ENCODE measurements around the gene INO80. TPM values are rescaled to one million over a fixed set of nuclear protein-coding genes. Genes with fewer than 3 reads are reported as not detected.

Gene INO80
- polyA plus RNA-seq, 1 experiment = 5.2 TPM

- DNase-seq (ENCODE audit: low read depth) = no peak
- H3K4me3 ChIP-seq (ENCODE audit: low read depth, low read length) = no peak overlapping the region
- ChIA-PET POLR2A (interaction anchor here (1.5 kb wide), 1 partner anchor 10 kb away, joined by 8 read pairs; the partner anchor contains the start of gene CHAC1), CTCF (interaction anchor here (0.9 to 9.5 kb wide), 22 partner anchors 9 to 133 kb away, joined by 3 to 142 read pairs (median 8); partner anchors contain the start of genes CHAC1, DLL4 and VPS18)
- no peaks in the 10 kb centered on the region for H3K36me3 ChIP-seq (ENCODE audit: control insufficient read depth, insufficient read depth, low read length)
- H3K27me3 ChIP-seq (ENCODE audit: control insufficient read depth, insufficient read depth, low read length) = no peaks in the 10 kb centered on the region
- TF ChIP-seq CTCF (IDR thresholded peaks at IDR 0.05; ENCODE audit: insufficient read depth, low read depth, low read length) = no peak
Measured at GRCh38 chr15:40942878-40943277, 173.2 kb downstream of the INO80 start.

GRCh38 chr15:40942337-40942854 lies 173.7 kb downstream of the INO80 start:
- no peak for TF ChIP-seq CTCF (IDR thresholded peaks at IDR 0.05; ENCODE audit: insufficient read depth, low read depth, low read length)
- POLR2A ChIA-PET = interaction anchor here (0.6 to 1.5 kb wide), 3 partner anchors 11 to 71 kb away, joined by 3 to 8 read pairs (median 4); partner anchors contain the start of gene CHAC1
- CTCF ChIA-PET = interaction anchor here (0.9 to 9.5 kb wide), 27 partner anchors 10 to 246 kb away, joined by 3 to 142 read pairs (median 7); partner anchors contain the start of genes CHAC1, DLL4 and VPS18
- no peaks in the 10 kb centered on the region for H3K27me3 ChIP-seq (ENCODE audit: control insufficient read depth, insufficient read depth, low read length)
- no peaks in the 10 kb centered on the region for H3K36me3 ChIP-seq (ENCODE audit: control insufficient read depth, insufficient read depth, low read length)
- H3K4me3 ChIP-seq (ENCODE audit: low read depth, low read length) = peak overlapping the region; percentile 50
- DNase-seq (ENCODE audit: low read depth) = no peak

- DNase-seq (ENCODE audit: low read depth) = no peak
- TF ChIP-seq CTCF (IDR thresholded peaks at IDR 0.05; ENCODE audit: insufficient read depth, low read depth, low read length) = peak; percentile 27
- POLR2A ChIA-PET = interaction anchor here (0.6 to 1.5 kb wide), 4 partner anchors 11 to 1747 kb away, joined by 3 to 8 read pairs (median 5); partner anchors contain the start of gene CHAC1
Measured at GRCh38 chr15:40941528-40942336, 174.3 kb downstream of the INO80 start.

GRCh38 chr15:40941068-40941527 lies 175.0 kb downstream of the INO80 start:
- ChIA-PET CTCF (interaction anchor here (0.6 to 9.5 kb wide), 33 partner anchors 11 to 248 kb away, joined by 3 to 142 read pairs (median 6); partner anchors contain the start of genes CHAC1 and DLL4), POLR2A (interaction anchor here (0.5 to 1.5 kb wide), 3 partner anchors 12 to 1747 kb away, joined by 3 to 8 read pairs (median 6); partner anchors contain the start of gene CHAC1)
- no peak for TF ChIP-seq CTCF (IDR thresholded peaks at IDR 0.05; ENCODE audit: insufficient read depth, low read depth, low read length)
- Histone ChIP-seq H3K36me3 (ENCODE audit: control insufficient read depth, insufficient read depth, low read length) (no peaks in the 10 kb centered on the region), H3K4me3 (ENCODE audit: low read depth, low read length) (peak overlapping the region; percentile 36), H3K27me3 (ENCODE audit: control insufficient read depth, insufficient read depth, low read length) (no peaks in the 10 kb centered on the region)
- no peak for DNase-seq (ENCODE audit: low read depth)

More at GRCh38 chr15:40941528-40942336, 174.3 kb downstream of the INO80 start:
- H3K4me3 ChIP-seq (ENCODE audit: low read depth, low read length) = peak overlapping the region; percentile 50
- CTCF ChIA-PET = interaction anchor here (0.6 to 9.5 kb wide), 40 partner anchors 10 to 248 kb away, joined by 3 to 142 read pairs (median 5); partner anchors contain the start of genes CHAC1, DLL4 and VPS18
- no peaks in the 10 kb centered on the region for H3K36me3 ChIP-seq (ENCODE audit: control insufficient read depth, insufficient read depth, low read length)
- no peaks in the 10 kb centered on the region for H3K27me3 ChIP-seq (ENCODE audit: control insufficient read depth, insufficient read depth, low read length)

Measured in BJ (cell line).